DMS 273 (cell line): ENCODE measurements around the gene POLA1.

Source experiments
- DNase-seq: peaks from one replicate; lab custom pipeline; 2025; ENCODE audit not compliant: unreplicated experiment; lab: John Stamatoyannopoulos, UW

POLA1 gene

GRCh38 chrX:25005382-25006185 lies 311.9 kb downstream of the POLA1 start:
- DNase-seq, result no peak

- DNase-seq, result no peak
Measured at GRCh38 chrX:25006586-25007058, 312.9 kb downstream of the POLA1 start.

- DNase-seq, result no peak
Measured at GRCh38 chrX:25007059-25008053, 313.6 kb downstream of the POLA1 start.

GRCh38 chrX:25009407-25009806 lies 315.7 kb downstream of the POLA1 start:
- DNase-seq, result no peak

GRCh38 chrX:25010784-25011588 lies 317.3 kb downstream of the POLA1 start:
- DNase-seq, result no peak

- DNase-seq, result peak; percentile 19
Measured at GRCh38 chrX:25011589-25012432, 318.1 kb downstream of the POLA1 start.

GRCh38 chrX:25012433-25012735 lies 318.7 kb downstream of the POLA1 start:
- no peak for DNase-seq

GRCh38 chrX:25012793-25013631 lies 319.3 kb downstream of the POLA1 start:
- peak; percentile 58 for DNase-seq

- DNase-seq, result peak; percentile 58
Measured at GRCh38 chrX:25013632-25014365, 320.1 kb downstream of the POLA1 start.

- DNase-seq, result no peak
Measured at GRCh38 chrX:25014366-25014838, 320.7 kb downstream of the POLA1 start.

GRCh38 chrX:25015486-25016360 lies 322.0 kb downstream of the POLA1 start, which contains the start of gene ARX:
ARX (minus strand) TSS chrX:25015965; CDS start chrX:25015737, 228 bp downstream.
- peak; percentile 91 for DNase-seq

- DNase-seq, result no peak
Measured at GRCh38 chrX:25016361-25016671, 322.6 kb downstream of the POLA1 start.

GRCh38 chrX:25016938-25017598 lies 323.4 kb downstream of the POLA1 start:
- DNase-seq, result no peak

GRCh38 chrX:25017667-25018247 lies 324.0 kb downstream of the POLA1 start:
- peak; percentile 68 for DNase-seq

- DNase-seq, result no peak
Measured at GRCh38 chrX:25018682-25019081, 325.0 kb downstream of the POLA1 start.

GRCh38 chrX:25019707-25020390 lies 326.1 kb downstream of the POLA1 start:
- peak; percentile 48 for DNase-seq
